Gastroesophageal sphincter (tissue), 4 donors: ENCODE measurements around the gene AK5. TPM values are rescaled to one million over a fixed set of nuclear protein-coding genes. Genes with fewer than 3 reads are reported as not detected.

ENCODE experiments used
- ATAC-seq: fragments of 150-250 bp; one replicate; pipeline ENCODE4 v1.9.1; 2016; ENCODE audit warnings: mild to moderate bottlenecking, moderate library complexity
- H3K27ac ChIP-seq, 4 donors: fragments of 200-600 bp; sonication (generic) in 3 of 4; 1 replicate in 3 of 4; 2 replicates in 1 of 4; pipeline ENCODE4 v1.5.1; 2016 to 2019
- H3K27me3 ChIP-seq: fragments of 200-600 bp; sonication (generic); one replicate; pipeline ENCODE4 v1.5.1; 2019
- H3K36me3 ChIP-seq, 2 donors: fragments of 200-600 bp; sonication (generic); one replicate each; pipeline ENCODE4 v1.5.1; 2019; ENCODE audit warnings: control low read depth in 1 of 2
- H3K4me1 ChIP-seq, 3 donors: fragments of 200-600 bp; sonication (generic); 1 replicate in 2 of 3; 2 replicates in 1 of 3; pipeline ENCODE4 v1.5.1; 2016 to 2019; ENCODE audit warnings: control low read depth in 2 of 3
- H3K4me3 ChIP-seq, 2 donors: fragments of 200-600 bp; sonication (generic); one replicate each; pipeline ENCODE4 v1.5.1; 2019; ENCODE audit warnings: mild to moderate bottlenecking in 1 of 2, moderate library complexity in 1 of 2
- H3K9me3 ChIP-seq, 3 donors: fragments of 200-600 bp; sonication (generic); one replicate each; pipeline ENCODE4 v1.5.1; 2017 to 2019; ENCODE audit warnings: control low read depth in 2 of 3
- CTCF ChIP-seq, 4 experiments: fragments of 200-600 bp in 2 of 4; fragments of 450-650 bp in 2 of 4; sonication (generic) in 1 of 4; IDR thresholded peaks; one replicate each; pipeline ENCODE4 v1.5.1; 2017 to 2019; ENCODE audit warnings: antibody characterized with exemption in 4 of 4, mild to moderate bottlenecking in 2 of 4, moderate library complexity in 2 of 4
- EP300 ChIP-seq: sonication (generic); formaldehyde crosslinking; IDR thresholded peaks from one replicate; pipeline ENCODE4 v1.6.1; 2017; ENCODE audit warnings: antibody characterized with exemption, mild to moderate bottlenecking
- POLR2A ChIP-seq, 2 donors: fragments of 450-650 bp; IDR thresholded peaks; one replicate each; pipeline ENCODE4 v1.6.1; 2017; ENCODE audit warnings: antibody characterized with exemption in 2 of 2, mild to moderate bottlenecking in 2 of 2, moderate library complexity in 1 of 2
- POLR2AphosphoS5 ChIP-seq: sonication (generic); formaldehyde crosslinking; IDR thresholded peaks from one replicate; pipeline ENCODE4 v1.6.1; 2017; ENCODE audit warnings: antibody characterized with exemption
- WGBS, 2 donors: methylation state at CpG; one replicate each; pipeline ENCODE4 v1.1.5; 2018; ENCODE audit warnings: low coverage in 1 of 2; 5-methylcytosine and 5-hydroxymethylcytosine counted together
- total RNA-seq, 4 donors: library from RNA; depleted of rRNA; stranded (reverse); fragments of >200 nt; gene quantifications; one replicate each; pipeline ENCODE4 v1.1.0, GENCODE V29; 2016

AK5 gene
- total RNA-seq, 4 donors from 2014 or later, result 0.67 to 5.3 (median 2.7) TPM

DNA sequence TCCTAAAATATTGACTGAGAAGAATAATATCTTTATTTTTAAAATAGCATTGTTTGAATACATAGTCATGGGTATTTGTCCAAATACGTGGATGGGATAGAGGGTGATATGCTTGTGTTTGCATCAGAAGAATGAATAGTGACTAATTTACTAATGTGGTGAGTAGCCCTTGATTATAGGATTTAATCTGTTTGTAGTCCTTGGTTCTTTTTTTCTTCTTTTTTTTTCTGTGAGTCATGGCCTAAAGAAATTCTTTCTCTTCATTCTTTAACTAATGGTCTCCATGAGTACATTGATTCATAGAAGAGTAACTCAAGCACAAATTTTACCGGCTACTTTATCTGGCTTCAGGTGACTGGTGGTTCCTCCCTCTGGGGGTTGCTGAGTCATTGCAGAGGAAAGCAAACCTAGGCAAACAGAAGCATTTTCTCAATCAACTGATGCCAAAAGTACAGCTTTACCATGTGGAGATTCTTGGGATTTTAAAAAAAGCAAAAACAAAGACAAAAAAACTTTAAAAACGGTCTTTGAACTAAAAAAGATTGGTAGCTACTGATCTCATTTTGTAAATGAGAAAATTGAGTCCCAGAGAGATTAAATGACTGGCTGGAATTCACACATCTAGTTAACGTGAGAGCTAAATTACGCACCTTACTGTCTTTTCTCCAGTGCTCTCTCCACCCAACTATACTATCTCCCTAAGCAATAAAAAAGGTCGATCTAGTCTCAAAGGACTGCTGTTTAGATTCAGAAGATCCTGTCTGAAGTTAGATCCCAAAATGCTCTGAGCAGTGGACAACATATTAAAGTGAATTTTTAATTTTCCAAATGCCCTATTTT lies 40.5 kb downstream of the AK5 start:
- no peak for ATAC-seq

DNA sequence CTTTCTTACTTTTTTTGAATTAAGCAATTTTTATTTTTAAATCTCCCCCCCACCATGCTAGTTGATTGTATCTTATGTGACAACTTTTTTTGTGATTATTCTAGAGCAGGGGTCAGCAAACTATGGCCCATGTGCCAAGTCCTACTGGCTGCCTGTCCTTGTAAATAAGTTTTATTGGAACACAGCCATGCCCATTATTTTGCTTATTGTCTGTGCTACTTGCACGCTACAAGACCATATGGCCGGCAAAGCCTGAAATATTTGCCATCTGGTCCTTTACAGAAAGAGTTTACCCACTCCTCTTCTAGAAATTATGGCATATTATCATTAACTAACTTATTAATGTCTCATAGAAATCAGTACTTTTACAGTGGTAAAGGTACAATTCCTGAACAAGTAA lies 51.7 kb downstream of the AK5 start:
- TF ChIP-seq POLR2A (IDR thresholded peaks at IDR 0.05), result no peak
- no peak for TF ChIP-seq POLR2AphosphoS5
- no peak for TF ChIP-seq CTCF (IDR thresholded peaks at IDR 0.05)
- TF ChIP-seq EP300, result no peak
- Histone ChIP-seq H3K36me3 (no peaks in the 10 kb centered on the region), H3K27ac (no peak overlapping the region), H3K4me3 (no peak overlapping the region), H3K4me1 (no peaks in the 10 kb centered on the region), H3K9me3 (no peaks in the 10 kb centered on the region), H3K27me3 (no peaks in the 10 kb centered on the region)
- WGBS, 2 donors, result 63 to 86% methylated on average over 1 to 2 of the region's 2 CpGs
- no peak for ATAC-seq

More for the DNA sequence above, 40.5 kb downstream of the AK5 start:
- Histone ChIP-seq H3K9me3 (no peaks in the 10 kb centered on the region), H3K27me3 (no peaks in the 10 kb centered on the region), H3K27ac (no peak overlapping the region), H3K36me3 (no peaks in the 10 kb centered on the region), H3K4me1 (no peaks in the 10 kb centered on the region), H3K4me3 (no peak overlapping the region)
- 54 to 72% methylated on average over 6 of the region's 6 CpGs for WGBS, 2 donors
- TF ChIP-seq CTCF (IDR thresholded peaks at IDR 0.05) (no peak), EP300 (no peak), POLR2A (IDR thresholded peaks at IDR 0.05) (no peak), POLR2AphosphoS5 (no peak)

DNA sequence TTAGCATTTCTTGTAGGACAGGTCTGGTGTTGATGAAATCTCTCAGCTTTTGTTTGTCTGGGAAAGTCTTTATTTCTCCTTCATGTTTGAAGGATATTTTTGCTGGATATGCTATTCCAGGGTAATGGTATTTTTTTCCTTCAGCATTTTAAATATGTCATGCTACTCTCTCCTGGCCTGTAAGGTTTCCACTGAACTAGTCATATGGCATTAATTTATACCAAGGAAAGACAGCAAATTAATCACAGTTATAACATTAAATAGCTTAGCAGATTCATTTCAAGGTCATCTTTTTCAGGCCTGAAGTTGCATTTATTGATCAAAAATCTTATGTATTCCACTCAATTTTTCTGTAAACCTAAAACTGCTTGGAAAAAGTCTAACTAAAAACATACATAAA lies 54.9 kb downstream of the AK5 start:
- Histone ChIP-seq H3K4me3 (no peak overlapping the region), H3K4me1 (no peaks in the 10 kb centered on the region), H3K36me3 (no peaks in the 10 kb centered on the region), H3K27me3 (no peaks in the 10 kb centered on the region), H3K9me3 (no peaks in the 10 kb centered on the region), H3K27ac (no peak overlapping the region)
- ATAC-seq, result no peak
- no peak for TF ChIP-seq POLR2A (IDR thresholded peaks at IDR 0.05)
- TF ChIP-seq CTCF (IDR thresholded peaks at IDR 0.05), result no peak
- TF ChIP-seq POLR2AphosphoS5, result no peak
- TF ChIP-seq EP300, result no peak

- H3K4me3 ChIP-seq, result no peak overlapping the region
- ATAC-seq, result no peak
- no peaks in the 10 kb centered on the region for H3K27me3 ChIP-seq
- 94% methylated on average over 1 of the region's 1 CpG; no CpG with 5 or more reads in 1 of the 2 donors for WGBS, 2 donors
- H3K9me3 ChIP-seq, result no peaks in the 10 kb centered on the region
- H3K27ac ChIP-seq, result no peak overlapping the region
- H3K4me1 ChIP-seq, result no peaks in the 10 kb centered on the region
- no peaks in the 10 kb centered on the region for H3K36me3 ChIP-seq
- TF ChIP-seq POLR2A (IDR thresholded peaks at IDR 0.05), result no peak
- no peak for TF ChIP-seq CTCF (IDR thresholded peaks at IDR 0.05)
- no peak for TF ChIP-seq EP300
- no peak for TF ChIP-seq POLR2AphosphoS5
These were observed 57.5 kb downstream of the AK5 start for GRCh38 chr1:77339326-77339725.

GRCh38 chr1:77341195-77341594 lies 59.4 kb downstream of the AK5 start:
- H3K27ac ChIP-seq, result no peak overlapping the region
- H3K9me3 ChIP-seq, result no peaks in the 10 kb centered on the region
- H3K4me1 ChIP-seq, result no peaks in the 10 kb centered on the region
- WGBS, 2 donors, result 96 to 98% methylated on average over 4 of the region's 4 CpGs
- no peak for ATAC-seq
- no peaks in the 10 kb centered on the region for H3K27me3 ChIP-seq
- no peaks in the 10 kb centered on the region for H3K36me3 ChIP-seq
- H3K4me3 ChIP-seq, result no peak overlapping the region
- TF ChIP-seq POLR2A (IDR thresholded peaks at IDR 0.05) (no peak), EP300 (no peak), POLR2AphosphoS5 (no peak)
